ENCODE data around the gene OR2H2.

OR2H2 gene

DNA sequence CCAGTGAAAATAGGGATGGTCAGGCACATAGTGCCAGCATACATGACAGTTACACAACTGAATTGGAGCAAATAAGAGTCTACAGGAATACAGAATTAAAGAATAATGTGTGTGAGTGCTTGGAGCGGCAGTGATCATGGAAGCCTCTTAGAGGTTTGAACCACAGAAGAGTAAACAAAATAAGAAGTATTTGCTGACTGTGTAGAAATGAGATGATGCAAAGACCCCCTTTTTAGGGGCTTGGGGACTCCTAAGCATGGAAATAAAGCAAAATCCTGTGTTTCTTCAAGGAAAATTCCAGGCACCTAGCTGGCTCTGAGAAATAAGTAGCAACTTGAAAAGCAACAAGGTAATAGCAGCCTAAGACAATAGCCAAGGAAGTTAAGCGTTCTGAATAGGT lies 6.8 kb downstream of the OR2H2 start:
- DNase-seq (ENCODE audit: low read depth in 1 of 2, low spot score in 1 of 2): no peak

DNA sequence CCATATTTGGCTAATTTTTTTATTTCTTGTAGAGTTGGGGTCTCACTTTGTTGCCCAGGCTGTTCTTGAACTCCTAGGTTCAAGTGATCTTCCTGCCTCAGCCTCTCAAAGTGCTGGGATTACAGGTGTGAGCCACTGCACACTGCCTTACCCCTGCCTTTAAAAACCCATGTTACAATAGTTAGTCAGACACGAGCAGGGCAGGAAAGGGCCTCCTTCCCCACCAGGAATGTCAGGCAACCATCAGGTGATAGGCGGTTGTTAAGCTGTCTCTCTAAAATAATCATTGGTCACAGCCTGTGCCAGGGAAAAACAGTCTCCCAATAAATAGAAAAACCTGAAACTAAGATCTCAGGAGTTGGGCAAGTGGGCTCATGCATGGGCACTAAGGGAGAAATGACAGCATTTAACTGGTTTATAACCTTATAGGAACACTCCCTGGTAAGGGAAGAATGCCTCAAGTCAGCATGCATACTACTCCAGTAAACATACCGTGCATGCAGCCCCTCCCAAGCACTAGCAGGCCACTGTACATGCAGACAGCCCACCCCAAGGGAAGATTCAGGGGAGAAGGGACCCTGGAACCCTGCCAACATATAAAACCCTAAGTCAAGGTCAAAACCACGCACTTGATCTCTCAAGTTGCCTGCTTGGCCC lies 8.4 kb downstream of the OR2H2 start:
- no peak for DNase-seq (ENCODE audit: low read depth in 1 of 2, low spot score in 1 of 2)

DNA sequence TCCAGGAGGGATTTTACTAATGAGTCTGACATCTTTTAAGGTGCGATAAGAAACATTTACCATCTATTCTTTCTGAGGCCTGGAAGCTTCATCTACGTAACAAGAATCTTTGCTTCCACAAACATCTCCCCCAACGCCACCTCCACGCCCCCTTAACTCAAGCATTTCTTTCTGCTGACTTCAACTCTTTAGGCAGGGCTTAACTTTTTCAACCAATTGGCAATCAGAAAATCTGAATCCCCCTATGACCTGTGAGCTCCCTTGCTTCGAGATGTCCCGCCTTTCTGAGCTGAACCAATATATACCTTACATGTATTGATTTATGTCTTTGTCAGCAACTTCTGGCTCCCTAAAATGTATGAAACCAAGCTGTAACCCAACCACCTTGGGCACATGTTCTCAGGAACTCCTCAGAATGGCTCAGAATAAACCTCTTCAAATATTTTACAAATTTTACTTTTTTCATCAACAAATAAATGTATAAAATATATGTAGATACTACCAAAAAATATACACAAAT lies 11.5 kb downstream of the OR2H2 start:
- no peak for DNase-seq (ENCODE audit: low read depth in 1 of 2, low spot score in 1 of 2)

DNA sequence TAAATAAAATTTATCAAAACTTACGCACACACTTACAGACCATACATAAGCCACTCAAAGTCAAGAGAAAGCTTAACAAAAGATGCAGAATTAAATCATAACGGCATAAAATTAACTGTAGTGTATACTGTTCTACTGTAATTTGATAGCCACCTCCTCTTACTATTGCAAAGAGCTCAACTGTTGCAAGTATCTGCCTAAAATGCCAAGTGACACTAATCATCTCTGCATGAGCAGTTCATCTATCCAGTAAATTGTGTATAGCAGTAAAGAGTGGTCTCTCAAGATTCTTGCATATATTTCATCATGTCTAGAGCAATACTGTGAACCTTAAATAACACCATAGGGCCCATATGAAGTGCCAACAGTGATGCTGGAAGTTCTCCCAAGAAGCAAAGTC lies 12.3 kb downstream of the OR2H2 start:
- DNase-seq (ENCODE audit: low read depth in 1 of 2, low spot score in 1 of 2): no peak

DNA sequence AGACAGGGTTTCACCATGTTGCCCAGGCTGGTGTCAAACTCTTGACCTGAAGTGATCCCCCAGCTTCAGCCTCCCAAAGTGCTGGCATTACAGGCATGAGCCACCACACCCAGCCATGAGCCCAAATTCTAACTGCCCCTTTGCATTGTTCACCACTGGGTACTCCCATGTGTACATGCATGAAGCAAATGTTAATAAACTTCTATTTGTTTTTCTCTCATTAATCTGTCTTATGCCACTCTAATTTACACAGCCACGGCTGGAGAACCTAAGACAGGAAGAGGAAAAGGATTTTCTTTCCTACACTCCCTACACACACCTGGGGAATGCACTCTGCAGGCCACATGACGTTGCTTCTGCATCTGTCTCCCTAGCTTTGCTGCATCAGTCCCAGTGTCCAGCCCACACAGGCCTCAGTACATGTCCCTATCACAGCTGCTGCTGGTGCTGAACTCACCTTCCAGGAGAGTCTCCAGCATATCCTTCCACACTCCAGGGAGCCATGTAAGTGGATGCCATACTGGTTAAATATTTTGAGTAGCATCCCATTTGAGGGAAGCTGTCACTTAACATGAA lies 13.3 kb downstream of the OR2H2 start:
- DNase-seq (ENCODE audit: low read depth in 1 of 2, low spot score in 1 of 2): no peak

DNA sequence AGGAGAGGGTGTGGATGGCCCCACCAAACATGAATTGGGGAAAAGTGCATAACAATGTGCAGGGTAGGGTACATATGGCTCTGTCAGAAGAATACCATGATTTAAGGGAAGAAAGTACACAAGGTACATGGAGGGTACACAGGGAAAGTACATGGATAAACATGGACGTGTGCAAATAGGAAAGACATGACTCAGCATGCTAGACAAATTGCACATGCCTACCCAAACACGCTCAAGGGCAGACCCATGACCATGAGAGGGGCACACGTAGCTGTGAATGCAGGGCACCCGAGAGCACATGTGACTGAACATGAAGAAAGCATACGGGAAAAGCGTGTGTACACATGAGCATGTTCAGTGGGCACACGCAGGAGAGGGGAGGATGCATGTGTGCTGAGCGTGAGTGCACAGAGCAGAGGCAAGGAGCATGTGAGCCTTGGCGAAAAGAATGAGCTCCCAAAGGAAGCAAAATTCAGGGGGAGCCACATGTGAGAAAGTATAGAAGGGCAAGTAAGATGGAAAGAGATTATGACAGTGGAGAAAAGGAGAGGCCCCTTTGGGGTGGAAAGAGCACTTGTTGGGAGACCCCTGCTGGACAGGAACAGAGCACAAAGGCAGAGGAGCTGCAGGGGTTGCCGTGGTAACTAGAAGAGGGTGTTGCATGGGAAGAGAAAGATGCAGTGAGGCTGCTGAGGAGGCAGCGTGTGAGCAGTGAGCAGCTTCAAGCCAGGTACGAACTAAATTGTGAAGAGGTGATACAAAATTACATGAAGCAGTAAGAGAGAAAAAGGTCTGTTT lies 17.8 kb downstream of the OR2H2 start:
- no peak for DNase-seq (ENCODE audit: low read depth in 1 of 2, low spot score in 1 of 2)

DNA sequence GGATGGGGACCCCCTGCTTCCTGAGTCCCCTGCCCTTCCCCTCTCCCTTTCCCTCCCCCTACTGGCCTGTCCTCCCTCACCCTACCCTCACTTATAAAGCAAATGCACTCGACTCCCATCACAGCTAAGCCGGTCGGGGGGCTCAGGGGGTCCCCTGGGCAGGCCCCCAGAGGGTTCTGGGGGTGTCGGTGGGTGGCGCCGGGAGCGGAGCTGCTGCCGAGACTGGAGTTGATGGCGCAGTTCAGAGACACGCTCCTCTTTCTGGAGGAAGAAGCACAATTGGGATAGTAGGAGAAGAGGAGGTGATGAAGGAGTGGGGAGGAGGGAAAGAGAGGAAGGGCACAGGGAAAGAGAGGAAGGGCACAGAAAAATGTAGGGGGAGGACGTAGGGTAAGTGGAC lies 18.5 kb downstream of the OR2H2 start:
- no peak for DNase-seq (ENCODE audit: low read depth in 1 of 2, low spot score in 1 of 2)

DNA sequence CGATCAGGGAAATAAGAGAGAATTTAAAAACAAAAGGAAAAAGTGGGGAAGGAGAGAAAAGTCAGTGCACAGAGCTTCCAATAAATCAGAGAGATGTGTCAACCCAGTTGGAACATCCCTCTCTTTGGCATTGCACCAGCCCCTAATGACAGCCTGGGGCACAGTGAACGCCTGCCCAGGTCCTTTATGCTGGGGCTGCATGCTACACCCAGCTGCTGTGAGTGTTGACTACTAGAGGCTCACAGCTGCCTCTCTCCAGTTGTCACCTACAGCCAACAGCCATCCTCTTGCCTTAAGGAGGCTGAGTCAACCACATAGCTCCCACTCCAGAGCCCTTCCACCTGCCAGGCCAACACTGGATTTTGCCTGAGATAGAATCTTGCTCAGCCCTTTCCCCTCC lies 19.0 kb downstream of the OR2H2 start:
- no peak for DNase-seq (ENCODE audit: low read depth in 1 of 2, low spot score in 1 of 2)

DNA sequence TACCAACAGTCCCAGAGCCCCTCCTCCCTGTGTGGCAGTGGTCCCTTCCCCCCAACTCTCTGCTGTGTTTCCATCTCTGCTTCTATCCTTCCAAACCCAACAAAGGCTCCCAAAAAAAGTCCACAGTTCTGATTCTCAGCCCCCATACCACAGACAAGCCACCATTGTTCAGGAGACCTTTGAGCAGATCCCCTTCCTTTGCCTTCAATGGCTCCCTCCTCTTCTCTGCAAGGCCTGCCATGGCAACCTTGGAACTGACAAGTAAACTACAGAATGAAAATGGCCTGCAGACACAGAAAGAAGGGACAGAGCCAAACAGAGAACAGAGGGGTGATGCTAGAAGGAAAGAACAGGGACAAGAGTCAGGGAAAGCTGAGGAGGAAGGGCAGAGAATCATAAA lies 23.2 kb downstream of the OR2H2 start:
- DNase-seq (ENCODE audit: low read depth in 1 of 2, low spot score in 1 of 2): no peak

DNA sequence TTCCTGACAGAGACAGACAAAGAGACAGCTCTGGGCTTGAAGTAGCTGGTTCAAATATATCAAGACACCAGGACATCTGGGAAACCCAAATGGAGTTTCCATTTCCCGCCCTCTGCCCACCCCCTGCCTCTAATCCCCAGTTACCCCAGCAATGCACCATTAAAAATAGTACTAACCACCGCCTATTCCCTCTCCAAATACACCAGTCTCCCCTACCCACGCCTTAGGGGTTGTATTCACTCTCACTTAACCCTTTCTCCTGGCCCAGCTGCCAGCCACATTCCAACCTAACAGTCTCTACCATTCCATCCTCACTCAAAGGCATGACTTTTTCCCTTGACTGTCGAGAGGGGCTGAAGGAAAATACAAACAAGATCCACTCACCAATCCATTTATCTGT lies 25.6 kb downstream of the OR2H2 start:
- no peak for DNase-seq (ENCODE audit: low read depth in 1 of 2, low spot score in 1 of 2)

DNA sequence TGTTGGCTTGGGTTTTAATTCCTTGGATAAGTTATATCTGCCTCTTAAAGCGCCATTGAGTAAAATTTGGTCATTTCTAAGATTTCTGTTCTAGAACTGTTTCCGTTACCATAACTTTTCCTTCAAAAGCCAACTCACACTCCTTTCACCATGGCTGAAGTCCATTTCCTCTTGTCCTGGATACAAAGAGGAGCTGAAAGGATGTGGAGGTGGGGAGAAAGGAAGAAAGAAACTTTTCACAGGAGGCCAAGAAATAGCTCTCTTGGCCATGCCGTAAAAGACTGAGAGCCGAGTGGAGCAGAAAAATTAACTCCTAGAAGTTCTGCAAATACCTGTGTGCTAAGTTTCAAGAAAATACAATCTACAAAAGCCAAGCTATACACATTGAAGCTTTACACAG lies 26.5 kb downstream of the OR2H2 start:
- DNase-seq (ENCODE audit: low read depth in 1 of 2, low spot score in 1 of 2): no peak

DNA sequence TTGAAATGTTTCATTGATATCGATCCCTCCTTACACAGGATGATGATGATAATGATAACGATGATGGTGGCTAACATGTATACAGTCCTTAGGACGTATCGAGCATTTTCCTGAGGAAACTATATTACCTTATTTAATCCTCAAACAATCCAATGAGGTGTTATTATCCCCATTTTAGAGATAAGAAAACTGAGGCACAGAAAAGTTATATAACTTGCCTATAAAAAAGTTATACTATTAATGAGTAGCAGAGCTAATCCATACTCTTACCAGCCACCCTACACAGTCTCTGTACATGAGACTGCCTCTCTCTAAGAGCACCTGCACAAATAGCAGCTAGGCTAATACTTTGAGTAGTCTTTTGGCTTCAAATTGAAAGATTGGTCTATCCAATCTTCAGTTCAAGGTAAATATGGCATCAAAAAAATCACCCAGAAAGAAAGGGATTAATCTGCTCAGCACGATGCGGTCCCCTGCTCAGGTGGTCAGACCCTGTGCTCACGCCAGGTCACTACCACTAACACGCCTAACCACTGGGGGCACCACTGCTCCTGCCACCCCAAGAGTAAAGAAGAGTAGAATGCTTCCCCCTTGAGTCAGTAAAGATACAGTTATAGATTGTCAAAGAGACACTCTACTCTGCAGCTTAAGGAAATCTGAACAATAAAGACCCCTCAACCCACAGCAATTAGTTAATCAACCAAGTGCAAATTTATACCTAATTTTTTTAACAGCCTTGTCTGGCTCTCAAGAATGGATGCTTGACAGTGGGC lies 33.0 kb downstream of the OR2H2 start:
- no peak for DNase-seq (ENCODE audit: low read depth in 1 of 2, low spot score in 1 of 2)

DNA sequence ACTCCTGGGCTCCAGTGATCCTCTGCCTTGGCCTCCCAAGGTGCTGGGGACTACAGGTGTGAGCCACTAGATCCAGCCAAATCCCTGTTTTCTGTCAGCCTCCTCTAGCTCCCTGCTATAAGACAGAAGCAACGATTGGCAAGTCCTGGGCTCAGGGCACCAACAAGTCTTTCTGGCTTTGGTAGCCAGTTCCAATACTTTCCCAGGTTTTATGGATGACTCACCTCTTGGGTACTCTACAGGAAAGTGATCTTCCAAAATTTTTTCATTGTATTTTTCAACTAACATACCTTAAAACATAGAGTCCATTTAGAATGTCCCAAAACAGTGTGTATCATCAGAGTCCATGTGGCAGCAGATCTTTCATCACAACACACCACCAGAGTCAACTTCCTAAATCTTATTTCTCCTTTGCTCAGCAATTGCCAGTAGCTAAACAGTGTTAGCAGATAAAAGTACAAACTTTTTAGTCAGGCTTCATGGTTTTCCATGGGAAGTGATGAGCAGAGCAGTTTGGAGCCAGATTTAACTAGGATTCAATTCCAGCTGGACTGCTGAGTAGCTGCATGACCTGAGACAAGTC lies 34.7 kb downstream of the OR2H2 start:
- DNase-seq (ENCODE audit: low read depth in 1 of 2, low spot score in 1 of 2): no peak

DNA sequence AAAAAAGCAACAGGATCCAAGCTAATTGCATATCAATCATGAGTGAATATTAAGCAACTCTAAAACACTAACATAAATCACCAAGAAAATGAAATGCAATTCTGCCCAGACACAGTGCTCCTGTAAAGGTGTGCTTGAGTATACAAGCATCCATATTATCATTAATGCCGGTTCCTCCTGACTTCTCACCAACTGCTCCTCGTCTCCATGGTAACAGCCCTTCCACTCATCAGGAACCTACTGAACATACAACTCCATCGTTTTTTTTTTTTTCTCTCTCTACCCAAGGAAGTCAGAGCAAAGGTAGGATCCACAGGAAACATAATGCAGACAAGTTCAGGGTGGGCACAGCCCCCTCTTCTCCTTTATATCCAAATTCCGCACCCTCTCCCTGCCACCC lies 35.7 kb downstream of the OR2H2 start:
- DNase-seq (ENCODE audit: low read depth in 1 of 2, low spot score in 1 of 2): no peak

DNA sequence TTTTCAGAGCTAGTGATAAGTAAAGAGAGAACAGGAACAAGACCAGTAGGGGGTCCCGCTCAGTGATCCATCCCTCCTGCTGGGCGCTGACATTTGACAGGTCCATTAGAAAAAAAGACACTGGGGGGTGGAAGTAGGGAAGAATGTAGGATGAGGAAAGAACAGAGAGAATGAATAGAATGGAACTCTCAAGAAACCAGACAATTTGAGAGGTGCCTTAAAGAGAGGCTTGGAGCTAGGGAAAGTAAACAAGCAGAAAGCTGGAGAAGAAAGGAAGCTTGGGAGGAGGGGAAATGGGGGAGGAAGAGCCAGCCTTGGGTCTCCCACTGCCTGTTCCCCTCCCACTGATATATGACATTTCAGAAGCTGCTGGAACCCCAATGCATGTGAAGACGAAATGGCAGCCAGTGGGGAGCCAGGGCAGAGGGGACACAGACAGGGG lies 39.6 kb downstream of the OR2H2 start:
- no peak for DNase-seq (ENCODE audit: low read depth in 1 of 2, low spot score in 1 of 2)

DNA sequence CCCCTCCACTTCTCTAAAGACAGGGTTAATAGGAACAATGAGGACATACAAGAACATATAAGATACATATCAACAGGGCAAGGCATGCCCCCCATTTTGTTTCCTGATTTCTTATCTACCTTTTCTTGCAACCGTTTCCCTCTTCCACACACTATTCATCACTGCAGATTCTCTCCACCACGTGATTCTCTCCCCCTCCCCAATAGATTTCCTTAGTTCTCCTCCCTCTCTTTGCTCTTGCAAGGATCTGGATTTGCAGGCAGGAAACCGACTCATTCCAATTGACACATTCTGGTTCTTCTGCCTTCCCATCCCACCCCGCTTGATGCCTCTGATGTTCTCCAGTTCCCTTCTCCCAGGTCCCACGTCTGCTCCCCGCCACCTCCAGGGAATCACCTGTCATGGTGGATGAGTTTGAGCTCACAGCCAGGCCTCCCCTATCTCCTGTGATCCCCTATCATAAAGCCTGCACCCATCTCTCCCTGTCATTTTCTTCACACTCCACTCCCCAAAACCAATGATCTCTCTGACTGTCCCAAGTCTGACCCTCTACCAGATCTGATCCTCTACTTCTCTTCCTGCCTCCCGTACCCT lies 40.5 kb downstream of the OR2H2 start:
- DNase-seq (ENCODE audit: low read depth in 1 of 2, low spot score in 1 of 2): no peak

DNA sequence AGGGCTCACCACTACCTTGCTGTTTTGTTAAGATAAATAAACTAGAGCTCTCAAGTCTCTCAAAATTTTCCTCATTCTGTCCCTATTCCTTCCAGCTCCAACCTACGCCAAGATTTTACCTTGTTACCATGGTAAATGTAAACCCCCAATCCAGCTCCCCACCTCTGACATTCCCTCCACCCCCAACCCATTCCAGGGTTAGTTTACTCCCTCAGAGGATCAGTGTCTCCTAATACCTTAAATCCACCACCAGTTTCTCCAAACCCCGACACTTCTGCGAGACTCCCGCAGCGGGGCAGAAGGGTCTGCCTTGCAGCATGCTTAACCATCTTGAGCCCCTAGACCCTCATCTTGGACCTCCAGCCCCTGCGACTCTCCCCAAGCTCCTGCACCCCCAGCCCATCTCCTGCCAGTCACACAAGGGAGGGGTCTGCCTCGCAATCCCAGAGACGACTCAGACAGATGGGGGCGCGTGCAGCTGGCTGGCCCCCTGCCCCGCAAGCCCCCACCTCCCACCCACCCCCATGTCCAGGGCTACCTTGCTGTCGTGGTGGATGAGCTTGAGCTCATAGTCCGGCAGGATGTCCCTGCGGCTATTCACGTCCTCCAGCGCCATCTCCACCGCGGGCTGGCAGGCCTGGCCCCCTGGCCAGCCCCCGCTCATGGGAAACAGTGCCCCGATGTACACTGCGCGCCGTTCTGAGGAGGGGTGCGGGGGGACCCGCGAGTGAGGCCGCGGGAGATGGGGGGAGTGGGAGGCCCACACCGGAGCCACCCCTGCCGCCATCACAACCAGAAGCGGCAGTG lies 42.2 kb downstream of the OR2H2 start:
- DNase-seq (ENCODE audit: low read depth in 1 of 2, low spot score in 1 of 2): no peak

DNA sequence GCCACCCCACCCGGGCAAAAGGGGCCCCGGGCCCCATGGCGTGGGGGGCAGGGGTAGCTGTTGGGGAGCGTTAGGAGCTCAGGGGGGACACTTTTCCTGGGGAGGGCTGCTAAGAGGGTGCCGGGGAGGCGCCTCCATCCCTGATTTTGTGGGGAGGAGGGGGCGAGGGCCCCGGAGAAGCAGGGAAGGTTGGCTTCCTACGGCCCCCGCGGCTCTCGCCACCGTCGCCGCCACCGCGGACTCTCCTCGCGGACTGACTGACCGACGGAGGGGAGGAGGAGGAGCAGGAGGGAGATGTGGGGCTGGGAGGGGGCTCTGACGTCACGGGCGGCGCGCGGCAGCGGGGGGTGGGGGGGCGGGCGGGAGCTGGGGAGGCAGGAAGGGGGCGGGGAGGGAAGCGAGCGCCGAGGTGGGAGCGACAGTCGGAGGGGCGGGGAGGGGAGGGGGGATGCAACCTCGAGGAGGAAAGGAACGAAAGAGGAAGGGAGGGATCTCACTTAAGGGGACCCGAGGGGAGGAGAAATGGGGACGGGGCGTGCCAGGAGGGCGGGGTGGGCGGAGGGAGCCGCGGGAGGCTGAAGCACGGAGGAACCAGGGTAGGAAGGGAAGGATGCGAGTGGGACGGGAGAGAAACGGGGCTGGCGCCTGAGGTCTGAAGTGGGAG lies 43.0 kb downstream of the OR2H2 start:
- peak in 1 of 2 donors; percentile 42 for DNase-seq (ENCODE audit: low read depth in 1 of 2, low spot score in 1 of 2)

All from activated T-helper 1 cell treated with anti-CD3 and anti-CD28 coated beads, Interleukin-2, amount 50 U/mL, for 16 hours (primary cell).